ENCODE data around the gene ELN. TPM values are rescaled to one million over a fixed set of nuclear protein-coding genes. Genes with fewer than 3 reads are reported as not detected.

The ELN gene
- total and polyA plus RNA-seq, 9 of the 15 experiments (the other 6 are each of a cell fraction or from before 2014, with no cell fraction given): 0.20 TPM; not detected in 8

- H3K36me3 ChIP-seq (ENCODE audit: control insufficient read depth, insufficient read depth, low read length): no peaks in the 10 kb centered on the region
- no peak for FAIRE-seq
- H3K4me2 ChIP-seq (ENCODE audit: insufficient read depth, low read length): no peak overlapping the region
- ATAC-seq: no peak
- no peaks in the 10 kb centered on the region for H3K9me3 ChIP-seq (replicated peaks; ENCODE audit: control insufficient read depth, insufficient read depth, low read depth, low read length)
- 0 out of 4 replicates have a peak overlapping the region, but pooled peaks of 1 of the 2 experiments have one; percentile 28 for H3K9ac ChIP-seq (ENCODE audit: insufficient read depth in 1 of 2, low read depth in 2 of 2, low read length in 2 of 2)
- intact Hi-C loops (cut with micrococcal nuclease) (no loop called here), in situ Hi-C loops (cut with MboI) (no loop called here)
- H3K4me1 ChIP-seq (replicated peaks in 1 of 2; ENCODE audit: control insufficient read depth in 2 of 2, insufficient read depth in 2 of 2, low read length in 2 of 2): peaks cover 0 to 7% of the 10 kb centered on the region in 2 experiments; a peak in 2 of 5 replicates
- H3K79me2 ChIP-seq (ENCODE audit: control insufficient read depth, insufficient read depth, low read length): no peaks in the 10 kb centered on the region
- BruUV-seq (replicated peaks): no TSS peak
- H2AFZ ChIP-seq (ENCODE audit: low read depth, low read length): peak overlapping the region; percentile 12; the same call in 1 of the 2 replicates
- ChIA-PET POLR2A (interaction anchor here (1.1 kb wide), 1 partner anchor 94 kb away, joined by 3 read pairs; no protein-coding TSS in a partner anchor), CTCF (ENCODE audit: low intra/inter-chr PET ratio) (interaction anchor here (0.6 to 1.6 kb wide), 4 partner anchors 95 to 331 kb away, joined by 3 to 4 read pairs (median 4); no protein-coding TSS in a partner anchor)
- H3K4me3 ChIP-seq: no peak overlapping the region
- H3K27me3 ChIP-seq (ENCODE audit: control insufficient read depth in 2 of 2, insufficient read depth in 2 of 2, low read length in 2 of 2): peaks cover 0 to 10% of the 10 kb centered on the region in 2 experiments; a peak in 1 of 5 replicates
- DNase-seq (ENCODE audit: extremely low read depth in 1 of 4, low spot score in 3 of 4): peak in 1 of 4 experiments; percentile 5
- TF ChIP-seq DACH1 (IDR thresholded peaks at IDR 0.05; ENCODE audit: partially characterized antibody): no peak
- no peak for TF ChIP-seq HOMEZ (CRISPR knock-in tag; IDR thresholded peaks at IDR 0.05)
- TF ChIP-seq RFX1 (IDR thresholded peaks at IDR 0.05): no peak
- no peak for TF ChIP-seq MCM7 (IDR thresholded peaks at IDR 0.05)
- TF ChIP-seq CHCHD3 (CRISPR knock-in tag; IDR thresholded peaks at IDR 0.05): no peak
- no peak for TF ChIP-seq ID3 (CRISPR knock-in tag; IDR thresholded peaks at IDR 0.05)
- TF ChIP-seq ID3 (tag; IDR thresholded peaks at IDR 0.05): no peak
- no peak for TF ChIP-seq NFIC (IDR thresholded peaks at IDR 0.05)
- no peak for TF ChIP-seq THAP7 (CRISPR knock-in tag; IDR thresholded peaks at IDR 0.05)
- no peak for TF ChIP-seq ZNF124 (CRISPR knock-in tag; IDR thresholded peaks at IDR 0.05)
- TF ChIP-seq ARNT (IDR thresholded peaks at IDR 0.05): no peak
- TF ChIP-seq HCFC1 (IDR thresholded peaks at IDR 0.05; ENCODE audit: low read depth, low read length): no peak
- no peak for TF ChIP-seq ZNF507 (tag; conservative IDR thresholded peaks at IDR 0.05)
- no peak for TF ChIP-seq GTF2A2 (tag; IDR thresholded peaks at IDR 0.05)
- no peak for TF ChIP-seq ARID2 (IDR thresholded peaks at IDR 0.05)
- TF ChIP-seq ZNF384 (IDR thresholded peaks at IDR 0.05; ENCODE audit: low read depth, low read length): no peak
- no peaks in the 10 kb centered on the region for H3K9me1 ChIP-seq (ENCODE audit: control insufficient read depth, insufficient read depth, low read length)
- H3K27ac ChIP-seq (ENCODE audit: extremely low read depth, low read depth, low read length): no peak overlapping the region
- 21% methylated on average over 6 of the region's 6 CpGs for WGBS (ENCODE audit: insufficient coverage, low coverage, missing lambda C conversion rate)
- no peaks in the 10 kb centered on the region for H4K20me1 ChIP-seq (replicated peaks; ENCODE audit: control insufficient read depth, insufficient read depth, low read length)
Observed at GRCh38 chr7:74070619-74070921, 42.6 kb downstream of the ELN start.
